ENCODE results near the gene TRMT44. TPM values are rescaled to one million over a fixed set of nuclear protein-coding genes. Genes with fewer than 3 reads are reported as not detected.

The TRMT44 gene
- total and polyA plus RNA-seq, 2 of the 13 experiments (the other 11 are each of a cell fraction or from before 2014, with no cell fraction given): 5.8 to 8.6 TPM

GRCh38 chr4:8497762-8498161 lies 57.2 kb downstream of the TRMT44 start:
- WGBS (ENCODE audit: low lambda C conversion rate): 17% methylated on average over 2 of the region's 3 CpGs
- no peak overlapping the region for H2AFZ ChIP-seq (ENCODE audit: low read length)
- ATAC-seq (peak; percentile 51), DNase-seq (ENCODE audit: low spot score) (no peak), FAIRE-seq (no peak)
- no peaks in the 10 kb centered on the region for H4K20me1 ChIP-seq (ENCODE audit: insufficient read depth, low read length)
- intact Hi-C loops (cut with micrococcal nuclease; ENCODE audit: unreplicated experiment): no loop called here
- peaks cover 0 to 4% of the 10 kb centered on the region in 2 experiments; a peak in 2 of 5 replicates for H3K27me3 ChIP-seq (ENCODE audit: control insufficient read depth in 1 of 2, insufficient read depth in 2 of 2, low read length in 2 of 2)
- TF ChIP-seq ZNF740 (CRISPR knock-in tag; IDR thresholded peaks at IDR 0.05): 0 out of 2 replicates have a peak, but pooled peaks have one; percentile 52
- TF ChIP-seq, protein P1, sequence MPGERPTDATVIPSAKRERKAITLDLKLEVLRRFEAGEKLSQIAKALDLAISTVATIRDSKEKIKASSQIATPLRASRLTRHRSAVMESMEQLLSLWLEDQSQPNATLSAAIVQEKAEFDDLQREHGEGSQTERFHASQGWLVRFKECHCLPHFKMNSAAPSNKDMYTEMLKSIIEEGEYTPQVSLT (CRISPR knock-in tag; IDR thresholded peaks at IDR 0.05; ENCODE audit: borderline replicate concordance, low read depth): no peak
- TF ChIP-seq NFATC3 (CRISPR knock-in tag; IDR thresholded peaks at IDR 0.05): no peak
- H3K4me3 ChIP-seq (replicated peaks in 1 of 3; ENCODE audit: insufficient read depth in 1 of 3, low read depth in 2 of 3, low read length in 3 of 3): no peak overlapping the region
- H3K4me2 ChIP-seq (ENCODE audit: low read depth, low read length): no peak overlapping the region
- no peaks in the 10 kb centered on the region for H3K36me3 ChIP-seq (replicated peaks in 1 of 2; ENCODE audit: control insufficient read depth in 1 of 2, insufficient read depth in 2 of 2, low read length in 2 of 2)
- in situ Hi-C loops (cut with HindIII; ENCODE audit: extremely low pct_ligation_motif_present, low pct_unique_long_range_greater_than_20kb): no loop called here
- no TSS peak for BruUV-seq (replicated peaks)
- H3K27ac ChIP-seq (ENCODE audit: extremely low read length, insufficient read depth, low read length): no peak overlapping the region
- H3K79me2 ChIP-seq (ENCODE audit: insufficient read depth, low read length): no peaks in the 10 kb centered on the region
- ChIA-PET POLR2A (no interaction called here), CTCF (ENCODE audit: low intra/inter-chr PET ratio, low total read pairs) (no interaction called here)
- H3K9ac ChIP-seq (ENCODE audit: insufficient read depth, low read depth, low read length): no peak overlapping the region
- H3K9me3 ChIP-seq (ENCODE audit: low read length): no peaks in the 10 kb centered on the region
- peaks cover 9% of the 10 kb centered on the region for H3K4me1 ChIP-seq (ENCODE audit: insufficient read depth, low read length)

- no peak for DNase-seq (ENCODE audit: low spot score)
- in situ Hi-C loops (cut with HindIII; ENCODE audit: extremely low pct_ligation_motif_present, low pct_unique_long_range_greater_than_20kb): no loop called here
- Histone ChIP-seq H3K9ac (ENCODE audit: insufficient read depth, low read depth, low read length) (no peak overlapping the region), H3K27me3 (ENCODE audit: control insufficient read depth in 1 of 2, insufficient read depth in 2 of 2, low read length in 2 of 2) (peaks cover 6 to 26% of the 10 kb centered on the region in 2 experiments; a peak in 3 of 5 replicates), H3K27ac (ENCODE audit: extremely low read length, insufficient read depth, low read length) (no peak overlapping the region), H3K79me2 (ENCODE audit: insufficient read depth, low read length) (no peaks in the 10 kb centered on the region), H4K20me1 (ENCODE audit: insufficient read depth, low read length) (no peaks in the 10 kb centered on the region), H3K4me3 (replicated peaks in 1 of 3; ENCODE audit: insufficient read depth in 1 of 3, low read depth in 2 of 3, low read length in 3 of 3) (no peak overlapping the region), H3K36me3 (replicated peaks in 1 of 2; ENCODE audit: control insufficient read depth in 1 of 2, insufficient read depth in 2 of 2, low read length in 2 of 2) (no peaks in the 10 kb centered on the region), H3K9me3 (ENCODE audit: low read length) (no peaks in the 10 kb centered on the region), H3K4me2 (ENCODE audit: low read depth, low read length) (no peak overlapping the region), H3K4me1 (ENCODE audit: insufficient read depth, low read length) (peaks cover 9% of the 10 kb centered on the region), H2AFZ (ENCODE audit: low read length) (no peak overlapping the region)
- BruUV-seq (replicated peaks): no TSS peak
- no peak for TF ChIP-seq GATA4 (IDR thresholded peaks at IDR 0.05; ENCODE audit: borderline replicate concordance, low read depth)
- TF ChIP-seq SAP130 (CRISPR knock-in tag; IDR thresholded peaks at IDR 0.05; ENCODE audit: low read depth): no peak
- TF ChIP-seq ZNF501 (CRISPR knock-in tag; IDR thresholded peaks at IDR 0.05): no peak
- FAIRE-seq: no peak
- no CpG with 5 or more reads among the region's 7 CpGs for WGBS (ENCODE audit: low lambda C conversion rate)
- intact Hi-C loops (cut with micrococcal nuclease; ENCODE audit: unreplicated experiment): no loop called here
- ChIA-PET CTCF (ENCODE audit: low intra/inter-chr PET ratio, low total read pairs) (no interaction called here), POLR2A (no interaction called here)
- ATAC-seq: no peak
Observed at GRCh38 chr4:8500966-8501365, 60.4 kb downstream of the TRMT44 start.
